Measurements from ENCODE around the gene ECI1. TPM values are rescaled to one million over a fixed set of nuclear protein-coding genes. Genes with fewer than 3 reads are reported as not detected.

Gene ECI1
- total RNA-seq, 1 donor from 2014 or later = 39.7 TPM

- no peaks in the 10 kb centered on the region for H3K9me3 Mint-ChIP-seq
- H3K4me3 Mint-ChIP-seq = no peak overlapping the region
- H4K20me1 ChIP-seq (ENCODE audit: low read depth) = peaks cover 26% of the 10 kb centered on the region
Measured at GRCh38 chr16:2229632-2230250, 21.6 kb downstream of the ECI1 start.

DNA sequence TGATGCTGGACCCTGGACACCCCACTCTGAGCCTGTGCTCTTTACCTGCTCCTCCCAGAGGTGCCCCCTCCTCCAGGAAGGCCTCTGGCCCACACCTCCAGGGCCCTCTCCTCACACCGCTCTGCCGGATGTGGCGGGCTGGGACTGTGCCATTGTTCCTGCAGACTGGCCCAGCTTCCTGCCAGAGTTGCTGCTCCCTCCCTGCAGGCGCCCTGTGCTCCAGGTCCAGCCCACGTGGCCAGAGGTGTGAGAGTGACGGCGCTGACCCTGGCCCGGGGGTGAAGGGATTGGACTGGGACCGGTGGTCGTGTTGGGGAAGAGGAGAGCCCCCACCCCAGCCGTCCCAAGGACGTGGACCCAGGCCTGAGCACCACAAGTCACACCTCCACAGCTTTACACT, 22.3 kb downstream of the ECI1 start:
- TF ChIP-seq CTCF (IDR thresholded peaks at IDR 0.05) = no peak
- TF ChIP-seq EZH2phosphoT487 (IDR thresholded peaks at IDR 0.05) = no peak
- no peak for TF ChIP-seq EZH2 (IDR thresholded peaks at IDR 0.05)
- Histone ChIP-seq H3K36me3 (no peaks in the 10 kb centered on the region), H2AFZ (replicated peaks) (no peak overlapping the region), H3K27me3 (no peaks in the 10 kb centered on the region), H3K4me2 (no peak overlapping the region), H3K9me3 (ENCODE audit: low read depth) (no peaks in the 10 kb centered on the region), H3K4me1 (peaks cover 6% of the 10 kb centered on the region), H4K20me1 (ENCODE audit: low read depth) (peaks cover 32% of the 10 kb centered on the region), H3K4me3 (no peak overlapping the region), H3K79me2 (ENCODE audit: low read depth) (peaks cover 36% of the 10 kb centered on the region), H3F3A (ENCODE audit: low read depth) (no peaks in the 10 kb centered on the region), H3K27ac (no peak overlapping the region), H3K9ac (no peak overlapping the region)
- no peak for DNase-seq (ENCODE audit: low spot score)
- H3K27ac Mint-ChIP-seq = no peak overlapping the region
- peaks cover 9% of the 10 kb centered on the region for H3K4me1 Mint-ChIP-seq
- H3K27me3 Mint-ChIP-seq (ENCODE audit: insufficient read depth, low read depth) = peaks cover 2% of the 10 kb centered on the region
- H3K9me3 Mint-ChIP-seq = no peaks in the 10 kb centered on the region
- H3K36me3 Mint-ChIP-seq = peaks cover 2% of the 10 kb centered on the region
- H3K4me3 Mint-ChIP-seq = no peak overlapping the region

More at GRCh38 chr16:2229632-2230250, 21.6 kb downstream of the ECI1 start:
- Histone ChIP-seq H3K79me2 (ENCODE audit: low read depth) (peaks cover 30% of the 10 kb centered on the region), H3K4me3 (no peak overlapping the region), H3K4me1 (no peaks in the 10 kb centered on the region), H3K9me3 (ENCODE audit: low read depth) (no peaks in the 10 kb centered on the region), H3K4me2 (no peak overlapping the region), H3K9ac (no peak overlapping the region), H2AFZ (replicated peaks) (no peak overlapping the region), H3K36me3 (no peaks in the 10 kb centered on the region), H3K27me3 (no peaks in the 10 kb centered on the region), H3F3A (ENCODE audit: low read depth) (no peaks in the 10 kb centered on the region), H3K27ac (no peak overlapping the region)
- Mint-ChIP-seq H3K4me1 (peaks cover 3% of the 10 kb centered on the region), H3K36me3 (peaks cover 2% of the 10 kb centered on the region), H3K27me3 (ENCODE audit: insufficient read depth, low read depth) (peaks cover 2% of the 10 kb centered on the region), H3K27ac (no peak overlapping the region)
- TF ChIP-seq CTCF (IDR thresholded peaks at IDR 0.05) (no peak), EZH2 (IDR thresholded peaks at IDR 0.05) (no peak), EZH2phosphoT487 (IDR thresholded peaks at IDR 0.05) (no peak)
- no peak for DNase-seq (ENCODE audit: low spot score)

GRCh38 chr16:2228161-2228824, 23.1 kb downstream of the ECI1 start:
- Histone ChIP-seq H3K4me3 (no peak overlapping the region), H3K4me1 (peaks cover 7% of the 10 kb centered on the region), H3K27me3 (no peaks in the 10 kb centered on the region), H3K79me2 (ENCODE audit: low read depth) (peaks cover 41% of the 10 kb centered on the region), H3K27ac (no peak overlapping the region), H3K9ac (no peak overlapping the region), H3F3A (ENCODE audit: low read depth) (no peaks in the 10 kb centered on the region), H4K20me1 (ENCODE audit: low read depth) (peaks cover 34% of the 10 kb centered on the region), H2AFZ (replicated peaks) (no peak overlapping the region), H3K4me2 (no peak overlapping the region), H3K9me3 (ENCODE audit: low read depth) (no peaks in the 10 kb centered on the region), H3K36me3 (no peaks in the 10 kb centered on the region)
- Mint-ChIP-seq H3K27ac (no peak overlapping the region), H3K27me3 (ENCODE audit: insufficient read depth, low read depth) (peaks cover 2% of the 10 kb centered on the region), H3K4me3 (no peak overlapping the region), H3K9me3 (no peaks in the 10 kb centered on the region), H3K4me1 (peaks cover 9% of the 10 kb centered on the region), H3K36me3 (peaks cover 2% of the 10 kb centered on the region)
- TF ChIP-seq CTCF (IDR thresholded peaks at IDR 0.05) (no peak), EZH2 (IDR thresholded peaks at IDR 0.05) (no peak), EZH2phosphoT487 (IDR thresholded peaks at IDR 0.05) (no peak)
- no peak for DNase-seq (ENCODE audit: low spot score)

Data from neural progenitor cell (in vitro differentiated cells).